Upper lobe of right lung (tissue), 1 donor: ENCODE results near the gene KLF7. TPM values are rescaled to one million over a fixed set of nuclear protein-coding genes. Genes with fewer than 3 reads are reported as not detected.

Experiments
- ATAC-seq: fragments of 200-7000 bp; cut with Tn5 transposase; one replicate; pipeline ENCODE4 v1.9.1; 2020; ENCODE audit warnings: mild to moderate bottlenecking, moderate library complexity
- DNase-seq: peaks from one replicate; pipeline ENCODE4 v3.0.0-alpha.2; 2020
- H3K27ac ChIP-seq: fragments of 200-600 bp; one replicate; pipeline ENCODE4 v1.8.0; 2022
- H3K27me3 ChIP-seq: fragments of 200-600 bp; one replicate; pipeline ENCODE4 v1.8.0; 2022; ENCODE audit warnings: mild to moderate bottlenecking
- H3K36me3 ChIP-seq: fragments of 200-600 bp; one replicate; pipeline ENCODE4 v1.8.0; 2022
- H3K4me1 ChIP-seq: fragments of 200-600 bp; one replicate; pipeline ENCODE4 v1.8.0; 2022
- H3K4me3 ChIP-seq: fragments of 200-600 bp; one replicate; pipeline ENCODE4 v1.8.0; 2022; ENCODE audit warnings: mild to moderate bottlenecking
- H3K9me3 ChIP-seq: fragments of 200-600 bp; one replicate; pipeline ENCODE4 v1.8.0; 2022
- CTCF ChIP-seq: fragments of 200-600 bp; IDR thresholded peaks from one replicate; pipeline ENCODE4 v1.8.0; 2022; ENCODE audit warnings: antibody characterized with exemption
- intact Hi-C: fragments of 100-400 bp; cut with DNase I; formaldehyde crosslinking; loops from one replicate; pipeline ENCODE4 v1.11.0; 2022
- total RNA-seq: library from RNA; stranded (reverse); fragmentation: NEBNext Ultra II Directional; extraction: Animal tissue kit (Norgen Biotek cat#: 25700); gene quantifications from one replicate; pipeline ENCODE4 v1.2.1, GENCODE V29; 2021
- donor health status: DM: no; HTN: yes; CAD: no; lungs with severe emphysema.

The KLF7 gene
- total RNA-seq, 1 donor from 2014 or later, result 62.1 TPM

- DNase-seq, result no peak
- intact Hi-C loops, result no loop called here
- Histone ChIP-seq H3K4me3 (no peak overlapping the region), H3K27me3 (no peaks in the 10 kb centered on the region), H3K27ac (no peak overlapping the region), H3K36me3 (no peaks in the 10 kb centered on the region), H3K4me1 (no peaks in the 10 kb centered on the region), H3K9me3 (no peaks in the 10 kb centered on the region)
- ATAC-seq, result no peak
- TF ChIP-seq CTCF, result no peak
Observed at GRCh38 chr2:207055257-207055656, 110.5 kb downstream of the KLF7 start.

GRCh38 chr2:207054521-207054920 is 111.2 kb downstream of the KLF7 start:
- no peaks in the 10 kb centered on the region for H3K9me3 ChIP-seq
- H3K27me3 ChIP-seq, result no peaks in the 10 kb centered on the region
- H3K36me3 ChIP-seq, result no peaks in the 10 kb centered on the region
- intact Hi-C loops, result no loop called here
- H3K4me1 ChIP-seq, result no peaks in the 10 kb centered on the region
- ATAC-seq (no peak), DNase-seq (no peak)
- no peak overlapping the region for H3K4me3 ChIP-seq
- no peak for TF ChIP-seq CTCF
- H3K27ac ChIP-seq, result no peak overlapping the region

GRCh38 chr2:207051385-207051965 is 114.3 kb downstream of the KLF7 start:
- Histone ChIP-seq H3K27ac (no peak overlapping the region), H3K36me3 (no peaks in the 10 kb centered on the region), H3K4me1 (peaks cover 3% of the 10 kb centered on the region), H3K27me3 (no peaks in the 10 kb centered on the region), H3K9me3 (no peaks in the 10 kb centered on the region), H3K4me3 (no peak overlapping the region)
- DNase-seq (no peak), ATAC-seq (peak; percentile 59)
- intact Hi-C loops, result no loop called here
- no peak for TF ChIP-seq CTCF

- H3K4me1 ChIP-seq, result peaks cover 4% of the 10 kb centered on the region
- intact Hi-C loops, result no loop called here
- H3K27me3 ChIP-seq, result no peaks in the 10 kb centered on the region
- H3K27ac ChIP-seq, result no peak overlapping the region
- ATAC-seq (no peak), DNase-seq (no peak)
- no peaks in the 10 kb centered on the region for H3K36me3 ChIP-seq
- no peak overlapping the region for H3K4me3 ChIP-seq
- TF ChIP-seq CTCF, result no peak
- H3K9me3 ChIP-seq, result no peaks in the 10 kb centered on the region
Observed at GRCh38 chr2:207049122-207049521, 116.6 kb downstream of the KLF7 start.

GRCh38 chr2:207048416-207048815 is 117.3 kb downstream of the KLF7 start:
- DNase-seq, result no peak
- intact Hi-C loops, result no loop called here
- Histone ChIP-seq H3K4me1 (peaks cover 4% of the 10 kb centered on the region), H3K9me3 (no peaks in the 10 kb centered on the region), H3K27me3 (no peaks in the 10 kb centered on the region), H3K27ac (no peak overlapping the region), H3K4me3 (no peak overlapping the region), H3K36me3 (no peaks in the 10 kb centered on the region)
- no peak for ATAC-seq
- TF ChIP-seq CTCF, result no peak

- ATAC-seq, result peak; percentile 72
- H3K27me3 ChIP-seq, result no peaks in the 10 kb centered on the region
- H3K4me1 ChIP-seq, result peaks cover 4% of the 10 kb centered on the region
- H3K4me3 ChIP-seq, result no peak overlapping the region
- no peaks in the 10 kb centered on the region for H3K36me3 ChIP-seq
- no peak overlapping the region for H3K27ac ChIP-seq
- TF ChIP-seq CTCF, result peak; percentile 28
- intact Hi-C loops, result no loop called here
- H3K9me3 ChIP-seq, result no peaks in the 10 kb centered on the region
- DNase-seq, result no peak
Observed at GRCh38 chr2:207046724-207047123, 119.0 kb downstream of the KLF7 start.
